Astrocyte of the cerebellum (primary cell): Measurements from ENCODE around the gene IL2RA.

Experiments used
- DNase-seq: peaks from one replicate; pipeline ENCODE4 v3.0.0-alpha.2; 2011; ENCODE audit warnings: low read depth
- H3K4me3 ChIP-seq: 2 replicates; pipeline ENCODE4 v1.5.1; 2011; ENCODE audit warnings: mild to moderate bottlenecking, low read depth, low read length, moderate library complexity
- in situ Hi-C: cut with HindIII; loops from 2 replicates; pipeline ENCODE4 v1.10.0; 2017; ENCODE audit warnings: low sequenced_read_pairs
- TF ChIP-seq, protein P1 (sequence below): IDR thresholded peaks from 2 replicates; pipeline ENCODE4 v1.5.1; 2012; ENCODE audit warnings: low read length, low read depth, moderate library complexity, mild to moderate bottlenecking; ENCODE audit errors: missing control alignments

IL2RA gene

DNA sequence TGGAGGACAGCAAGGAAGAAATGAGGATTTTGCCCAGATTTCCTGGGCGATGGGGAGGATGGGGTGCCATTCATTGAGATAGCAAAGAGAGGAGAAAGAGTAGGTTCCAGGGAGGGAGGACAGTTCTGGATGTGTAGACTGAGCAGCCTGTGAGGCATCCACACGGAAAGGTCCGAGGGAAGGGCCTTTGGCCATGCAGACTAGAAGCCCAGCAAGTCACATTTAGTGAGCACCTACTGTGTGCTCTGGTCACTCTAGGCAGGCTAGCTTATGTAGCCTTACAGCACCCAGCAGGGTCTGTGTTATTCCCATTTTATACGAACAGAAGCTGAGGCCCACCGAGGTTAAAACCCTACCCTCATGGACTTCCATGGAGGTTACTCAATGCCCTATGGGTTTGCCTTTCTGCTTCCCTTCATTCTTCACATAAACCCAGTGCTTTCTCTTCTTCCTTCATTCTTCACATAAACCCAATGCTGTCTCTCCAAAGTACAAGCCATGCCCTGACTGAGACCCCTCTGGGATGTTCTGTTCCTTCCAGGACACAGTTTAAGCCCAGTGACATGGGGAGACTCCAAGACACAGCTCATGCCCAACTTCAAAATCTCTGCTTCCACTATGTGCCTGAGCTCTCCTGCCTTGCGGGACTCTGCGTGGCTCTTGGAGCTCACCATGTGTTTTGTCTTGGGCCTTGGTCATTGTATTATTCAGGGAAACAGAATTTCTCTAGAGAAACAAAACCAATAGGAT, 13.7 kb downstream of the IL2RA start:
- in situ Hi-C loops, result no loop called here

DNA sequence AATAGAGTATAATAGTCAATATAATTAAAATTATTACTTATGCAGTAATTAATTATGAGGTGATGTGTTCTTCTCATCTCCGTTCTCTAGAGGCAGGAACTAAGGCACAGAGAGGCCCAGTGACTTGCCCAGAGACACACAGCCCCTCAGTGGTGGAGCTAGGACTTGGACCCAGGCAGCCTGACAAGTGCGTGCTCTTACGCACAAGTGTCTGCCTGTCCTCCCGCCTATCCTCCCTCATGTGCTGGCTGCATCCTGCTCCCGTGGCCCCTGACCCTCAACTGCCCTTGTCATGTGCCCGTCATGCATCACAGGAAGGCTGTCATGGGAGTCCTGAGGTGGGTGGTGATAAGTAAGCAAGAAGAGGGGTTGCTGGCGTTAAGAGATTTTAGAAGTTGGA, 14.3 kb downstream of the IL2RA start:
- TF ChIP-seq, protein P1, sequence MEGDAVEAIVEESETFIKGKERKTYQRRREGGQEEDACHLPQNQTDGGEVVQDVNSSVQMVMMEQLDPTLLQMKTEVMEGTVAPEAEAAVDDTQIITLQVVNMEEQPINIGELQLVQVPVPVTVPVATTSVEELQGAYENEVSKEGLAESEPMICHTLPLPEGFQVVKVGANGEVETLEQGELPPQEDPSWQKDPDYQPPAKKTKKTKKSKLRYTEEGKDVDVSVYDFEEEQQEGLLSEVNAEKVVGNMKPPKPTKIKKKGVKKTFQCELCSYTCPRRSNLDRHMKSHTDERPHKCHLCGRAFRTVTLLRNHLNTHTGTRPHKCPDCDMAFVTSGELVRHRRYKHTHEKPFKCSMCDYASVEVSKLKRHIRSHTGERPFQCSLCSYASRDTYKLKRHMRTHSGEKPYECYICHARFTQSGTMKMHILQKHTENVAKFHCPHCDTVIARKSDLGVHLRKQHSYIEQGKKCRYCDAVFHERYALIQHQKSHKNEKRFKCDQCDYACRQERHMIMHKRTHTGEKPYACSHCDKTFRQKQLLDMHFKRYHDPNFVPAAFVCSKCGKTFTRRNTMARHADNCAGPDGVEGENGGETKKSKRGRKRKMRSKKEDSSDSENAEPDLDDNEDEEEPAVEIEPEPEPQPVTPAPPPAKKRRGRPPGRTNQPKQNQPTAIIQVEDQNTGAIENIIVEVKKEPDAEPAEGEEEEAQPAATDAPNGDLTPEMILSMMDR, result no peak
- no peak overlapping the region for H3K4me3 ChIP-seq
- no peak for DNase-seq
- in situ Hi-C loops, result no loop called here

More for the DNA sequence above, 13.7 kb downstream of the IL2RA start:
- no peak overlapping the region for H3K4me3 ChIP-seq
- TF ChIP-seq, protein P1, result no peak
- no peak for DNase-seq

DNA sequence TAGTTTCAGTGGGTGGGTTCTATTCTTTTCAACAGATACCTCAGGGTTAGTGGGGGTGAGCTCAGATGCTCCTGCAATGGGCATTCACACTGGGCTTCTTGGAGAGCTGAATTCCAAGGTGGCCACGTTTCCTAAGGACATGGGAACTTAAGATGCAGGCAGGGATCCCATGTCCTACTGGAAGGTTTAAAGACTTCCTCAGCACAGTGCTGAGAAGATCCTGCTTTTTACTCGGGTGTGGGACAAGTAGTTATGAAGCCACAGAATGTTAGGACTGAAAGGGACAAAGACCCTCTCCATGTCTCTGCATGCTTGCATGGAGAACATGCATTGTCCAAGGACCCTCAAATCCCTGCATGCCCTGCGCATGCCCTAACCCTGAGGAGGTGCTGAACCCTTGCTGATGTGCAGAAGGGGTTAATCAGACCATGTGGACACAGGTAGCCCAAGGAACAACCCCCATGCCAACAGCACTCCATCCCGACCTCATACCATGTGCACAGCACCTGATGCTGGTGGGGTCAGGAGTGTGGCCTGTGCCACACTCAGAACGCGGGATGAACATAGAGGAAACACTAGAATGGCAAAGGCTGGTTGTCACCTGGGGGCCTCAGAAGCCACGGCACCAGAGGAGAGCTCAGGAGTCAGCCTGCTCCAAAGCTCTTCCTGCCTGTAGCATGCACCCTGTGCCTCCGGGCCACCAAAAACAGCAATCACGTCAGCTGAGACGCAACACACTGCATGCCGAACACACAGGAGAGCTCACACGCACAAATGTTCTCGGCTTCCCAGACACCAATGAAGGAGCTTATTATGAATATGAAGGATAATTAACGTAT, 15.2 kb downstream of the IL2RA start:
- in situ Hi-C loops, result no loop called here
- H3K4me3 ChIP-seq, result no peak overlapping the region
- DNase-seq, result no peak
- TF ChIP-seq, protein P1, result no peak

DNA sequence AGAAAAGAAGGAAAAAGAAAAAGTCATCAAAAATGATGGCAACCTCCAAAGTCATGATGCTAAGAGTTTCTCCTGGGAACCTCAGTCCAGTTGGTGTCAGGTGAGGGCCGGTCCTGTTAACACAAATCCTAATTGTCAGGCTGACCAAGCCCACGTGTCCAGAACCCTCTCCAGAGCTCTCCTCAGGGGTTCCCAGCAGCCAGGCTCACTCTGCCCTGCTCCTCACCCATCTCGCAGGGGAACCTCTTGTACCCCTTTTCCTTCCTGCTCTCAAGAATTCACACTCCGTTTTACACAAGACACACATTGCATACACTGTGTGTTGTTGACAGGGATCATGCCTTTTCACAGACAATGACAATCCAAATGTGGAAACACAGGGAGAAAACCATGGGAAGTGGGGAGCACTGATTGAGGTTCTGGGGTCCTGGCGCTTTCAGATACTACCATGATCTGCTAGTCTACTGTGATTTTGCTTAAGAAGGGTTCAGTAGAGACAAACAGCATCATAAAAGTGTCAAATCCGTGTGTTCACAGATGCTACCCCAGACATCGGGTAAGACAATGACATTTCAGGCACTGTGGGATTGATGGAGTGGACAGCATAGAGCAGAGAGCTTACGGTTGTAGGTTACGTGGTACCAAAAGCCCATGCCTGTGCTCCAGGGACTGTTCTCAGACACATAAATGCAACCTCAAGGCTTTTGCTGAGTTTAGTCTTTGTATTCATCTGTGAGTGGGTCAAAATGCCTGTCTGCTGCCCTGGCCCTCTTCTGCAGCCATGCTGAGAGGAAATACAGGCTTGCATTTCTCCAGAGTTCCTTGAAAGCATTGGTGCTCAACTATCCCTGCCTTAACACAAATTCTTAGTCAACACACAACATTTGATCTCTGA, 16.0 kb downstream of the IL2RA start:
- TF ChIP-seq, protein P1, result no peak
- in situ Hi-C loops, result no loop called here
- no peak overlapping the region for H3K4me3 ChIP-seq
- no peak for DNase-seq

DNA sequence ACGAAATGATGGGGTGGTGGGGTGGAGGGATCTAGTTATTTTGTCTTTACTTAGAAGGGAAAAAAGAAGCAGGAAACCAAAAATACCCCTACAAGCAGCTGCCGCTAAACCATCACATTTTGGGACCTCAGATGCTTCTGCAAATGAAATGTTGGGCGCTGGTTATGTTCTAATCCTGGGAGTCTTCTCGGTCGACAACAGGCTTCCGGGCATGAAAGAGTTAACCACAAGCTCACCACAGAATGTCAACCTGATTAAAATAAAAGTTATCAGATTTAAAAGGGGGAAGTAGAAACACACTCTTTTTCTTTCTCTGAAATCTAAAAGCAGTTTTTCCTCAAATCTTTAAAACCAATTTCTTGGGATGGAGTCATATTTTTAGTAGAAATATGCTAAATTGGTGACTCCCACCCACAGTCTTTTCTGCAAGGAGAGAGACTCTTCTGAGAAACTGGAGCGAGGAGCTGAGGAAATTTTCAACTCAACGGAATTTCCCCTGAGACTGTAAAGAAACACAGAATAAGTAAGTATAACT, 16.8 kb downstream of the IL2RA start:
- TF ChIP-seq, protein P1, result no peak
- in situ Hi-C loops, result no loop called here
- H3K4me3 ChIP-seq, result no peak overlapping the region
- no peak for DNase-seq
